ENCODE measurements around the gene EPHA6. TPM values are rescaled to one million over a fixed set of nuclear protein-coding genes. Genes with fewer than 3 reads are reported as not detected.

Gene EPHA6
- total RNA-seq, 1 experiment from 2014 or later: 2.7 TPM

DNA sequence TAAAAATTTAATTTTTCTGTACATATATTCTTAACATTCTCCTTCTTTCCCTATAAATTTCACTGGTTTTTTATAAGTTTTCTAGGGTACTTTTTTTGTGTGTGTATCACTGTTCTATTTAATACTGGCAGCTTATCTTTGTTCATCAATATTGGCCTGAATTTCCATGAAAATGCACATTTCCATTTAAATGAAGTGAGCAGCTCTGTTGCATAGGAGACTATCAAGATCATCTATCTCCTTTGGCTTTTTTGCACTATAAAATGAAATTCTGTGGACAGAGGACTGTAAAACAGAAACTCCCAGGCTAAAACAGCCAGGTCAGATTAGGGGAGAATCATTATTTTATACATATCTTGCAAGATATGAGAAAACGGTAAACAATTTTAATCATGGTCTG is 673.2 kb downstream of the EPHA6 start:
- Mint-ChIP-seq H3K4me1 (ENCODE audit: low read depth, unreplicated experiment) (no peaks in the 10 kb centered on the region), H3K36me3 (ENCODE audit: insufficient read depth, unreplicated experiment) (no peaks in the 10 kb centered on the region), H3K27me3 (ENCODE audit: insufficient read depth, unreplicated experiment) (no peaks in the 10 kb centered on the region), H3K4me3 (ENCODE audit: unreplicated experiment) (no peak overlapping the region), H3K27ac (ENCODE audit: unreplicated experiment) (no peak overlapping the region), H3K9me3 (ENCODE audit: unreplicated experiment) (no peaks in the 10 kb centered on the region)
- POLR2A ChIA-PET: no interaction called here
- Histone ChIP-seq H3K27me3 (replicated peaks; ENCODE audit: control insufficient read depth, insufficient read depth, low read length) (no peaks in the 10 kb centered on the region), H3K36me3 (ENCODE audit: control insufficient read depth, insufficient read depth, low read length) (no peaks in the 10 kb centered on the region), H3K4me3 (ENCODE audit: low read depth, low read length) (no peak overlapping the region), H3K9me3 (no peaks in the 10 kb centered on the region), H3K4me1 (no peaks in the 10 kb centered on the region)
- intact Hi-C loops (cut with micrococcal nuclease; ENCODE audit: unreplicated experiment): no loop called here
- DNase-seq: no peak
- CTCF ChIA-PET: no interaction called here
- no TSS peak for BruUV-seq (replicated peaks)
- TF ChIP-seq, protein P1, sequence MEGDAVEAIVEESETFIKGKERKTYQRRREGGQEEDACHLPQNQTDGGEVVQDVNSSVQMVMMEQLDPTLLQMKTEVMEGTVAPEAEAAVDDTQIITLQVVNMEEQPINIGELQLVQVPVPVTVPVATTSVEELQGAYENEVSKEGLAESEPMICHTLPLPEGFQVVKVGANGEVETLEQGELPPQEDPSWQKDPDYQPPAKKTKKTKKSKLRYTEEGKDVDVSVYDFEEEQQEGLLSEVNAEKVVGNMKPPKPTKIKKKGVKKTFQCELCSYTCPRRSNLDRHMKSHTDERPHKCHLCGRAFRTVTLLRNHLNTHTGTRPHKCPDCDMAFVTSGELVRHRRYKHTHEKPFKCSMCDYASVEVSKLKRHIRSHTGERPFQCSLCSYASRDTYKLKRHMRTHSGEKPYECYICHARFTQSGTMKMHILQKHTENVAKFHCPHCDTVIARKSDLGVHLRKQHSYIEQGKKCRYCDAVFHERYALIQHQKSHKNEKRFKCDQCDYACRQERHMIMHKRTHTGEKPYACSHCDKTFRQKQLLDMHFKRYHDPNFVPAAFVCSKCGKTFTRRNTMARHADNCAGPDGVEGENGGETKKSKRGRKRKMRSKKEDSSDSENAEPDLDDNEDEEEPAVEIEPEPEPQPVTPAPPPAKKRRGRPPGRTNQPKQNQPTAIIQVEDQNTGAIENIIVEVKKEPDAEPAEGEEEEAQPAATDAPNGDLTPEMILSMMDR (IDR thresholded peaks at IDR 0.05; ENCODE audit: insufficient read depth in 1 of 2, low read depth in 1 of 2, low read length in 1 of 2, severe bottlenecking in 1 of 2, unreplicated experiment in 1 of 2): no peak

- TF ChIP-seq, protein P1 (IDR thresholded peaks at IDR 0.05; ENCODE audit: insufficient read depth in 1 of 2, low read depth in 1 of 2, low read length in 1 of 2, severe bottlenecking in 1 of 2, unreplicated experiment in 1 of 2): no peak
- DNase-seq: no peak
- Mint-ChIP-seq H3K36me3 (ENCODE audit: insufficient read depth, unreplicated experiment) (no peaks in the 10 kb centered on the region), H3K9me3 (ENCODE audit: unreplicated experiment) (no peaks in the 10 kb centered on the region), H3K4me1 (ENCODE audit: low read depth, unreplicated experiment) (no peaks in the 10 kb centered on the region), H3K27ac (ENCODE audit: unreplicated experiment) (no peak overlapping the region), H3K27me3 (ENCODE audit: insufficient read depth, unreplicated experiment) (no peaks in the 10 kb centered on the region), H3K4me3 (ENCODE audit: unreplicated experiment) (no peak overlapping the region)
- POLR2A ChIA-PET: no interaction called here
- no TSS peak for BruUV-seq (replicated peaks)
- Histone ChIP-seq H3K4me1 (no peaks in the 10 kb centered on the region), H3K9me3 (no peaks in the 10 kb centered on the region), H3K27me3 (replicated peaks; ENCODE audit: control insufficient read depth, insufficient read depth, low read length) (no peaks in the 10 kb centered on the region), H3K36me3 (ENCODE audit: control insufficient read depth, insufficient read depth, low read length) (no peaks in the 10 kb centered on the region), H3K4me3 (ENCODE audit: low read depth, low read length) (no peak overlapping the region)
- CTCF ChIA-PET: no interaction called here
- intact Hi-C loops (cut with micrococcal nuclease; ENCODE audit: unreplicated experiment): no loop called here
These were observed 674.3 kb downstream of the EPHA6 start for GRCh38 chr3:97488741-97489140.

GRCh38 chr3:97495896-97496295 is 681.5 kb downstream of the EPHA6 start:
- CTCF ChIA-PET: no interaction called here
- TF ChIP-seq, protein P1 (IDR thresholded peaks at IDR 0.05; ENCODE audit: insufficient read depth in 1 of 2, low read depth in 1 of 2, low read length in 1 of 2, severe bottlenecking in 1 of 2, unreplicated experiment in 1 of 2): no peak
- H3K27me3 Mint-ChIP-seq (ENCODE audit: insufficient read depth, unreplicated experiment): no peaks in the 10 kb centered on the region
- H3K4me1 Mint-ChIP-seq (ENCODE audit: low read depth, unreplicated experiment): no peaks in the 10 kb centered on the region
- no TSS peak for BruUV-seq (replicated peaks)
- H3K27ac Mint-ChIP-seq (ENCODE audit: unreplicated experiment): no peak overlapping the region
- no peaks in the 10 kb centered on the region for H3K9me3 Mint-ChIP-seq (ENCODE audit: unreplicated experiment)
- no peak overlapping the region for H3K4me3 ChIP-seq (ENCODE audit: low read depth, low read length)
- no peaks in the 10 kb centered on the region for H3K36me3 ChIP-seq (ENCODE audit: control insufficient read depth, insufficient read depth, low read length)
- POLR2A ChIA-PET: no interaction called here
- H3K27me3 ChIP-seq (replicated peaks; ENCODE audit: control insufficient read depth, insufficient read depth, low read length): no peaks in the 10 kb centered on the region
- H3K9me3 ChIP-seq: no peaks in the 10 kb centered on the region
- DNase-seq: no peak
- no peaks in the 10 kb centered on the region for H3K4me1 ChIP-seq
- no peaks in the 10 kb centered on the region for H3K36me3 Mint-ChIP-seq (ENCODE audit: insufficient read depth, unreplicated experiment)
- intact Hi-C loops (cut with micrococcal nuclease; ENCODE audit: unreplicated experiment): no loop called here
- no peak overlapping the region for H3K4me3 Mint-ChIP-seq (ENCODE audit: unreplicated experiment)

All from Caco-2 (cell line).